ENCODE measurements around the gene ELN. TPM values are rescaled to one million over a fixed set of nuclear protein-coding genes. Genes with fewer than 3 reads are reported as not detected.

ELN gene
- total RNA-seq, 1 experiment from 2014 or later: 65.9 TPM

DNA sequence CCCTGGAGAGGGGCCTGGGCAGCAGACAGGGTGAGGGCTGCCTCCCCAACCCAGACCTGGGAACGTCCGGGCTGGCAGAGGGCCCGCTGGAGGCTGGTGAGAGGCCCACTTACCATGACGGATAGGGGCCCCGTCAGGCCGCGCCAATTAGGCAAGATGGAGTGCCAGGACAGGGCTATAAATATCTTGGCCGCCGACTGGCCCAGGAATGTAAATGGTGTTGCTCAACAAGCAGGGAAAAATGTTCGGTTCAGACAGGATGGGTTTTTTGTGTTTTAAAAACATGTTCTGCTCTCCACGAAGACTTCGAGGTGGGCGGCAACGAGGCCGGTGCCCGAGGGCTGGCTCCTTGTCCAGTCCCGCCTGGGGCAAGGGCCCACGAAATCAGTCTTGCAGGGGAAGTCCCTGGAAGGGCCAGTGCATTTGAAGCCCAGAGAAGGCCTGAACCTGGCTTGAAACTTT, 35.8 kb upstream of the ELN start:
- no peaks in the 10 kb centered on the region for H3K4me1 ChIP-seq (ENCODE audit: insufficient read depth, low read length, poor library complexity, severe bottlenecking)
- DNase-seq (ENCODE audit: low spot score): no peak
- no TSS peak for BruUV-seq (replicated peaks)
- POLR2A ChIA-PET (ENCODE audit: low non-redundant PET): no interaction called here
- H3K9me3 ChIP-seq (ENCODE audit: low read depth, low read length, poor library complexity, severe bottlenecking): no peaks in the 10 kb centered on the region
- no peak overlapping the region for H3K4me3 ChIP-seq (ENCODE audit: low read depth, low read length, poor library complexity, severe bottlenecking)
- CTCF ChIA-PET: no interaction called here
- no peaks in the 10 kb centered on the region for H3K36me3 ChIP-seq (ENCODE audit: insufficient read depth, low read length, poor library complexity, severe bottlenecking)
- H3K27ac ChIP-seq (ENCODE audit: low read depth, low read length, poor library complexity, severe bottlenecking): no peak overlapping the region
- intact Hi-C loops (cut with micrococcal nuclease; ENCODE audit: unreplicated experiment): no loop called here
- H3K27me3 ChIP-seq (replicated peaks; ENCODE audit: insufficient read depth, low read depth, low read length, poor library complexity): no peaks in the 10 kb centered on the region
- no peak for TF ChIP-seq EZH2 (IDR thresholded peaks at IDR 0.05; ENCODE audit: borderline replicate concordance, low read depth, low read length, poor library complexity, severe bottlenecking)
- TF ChIP-seq, protein P1, sequence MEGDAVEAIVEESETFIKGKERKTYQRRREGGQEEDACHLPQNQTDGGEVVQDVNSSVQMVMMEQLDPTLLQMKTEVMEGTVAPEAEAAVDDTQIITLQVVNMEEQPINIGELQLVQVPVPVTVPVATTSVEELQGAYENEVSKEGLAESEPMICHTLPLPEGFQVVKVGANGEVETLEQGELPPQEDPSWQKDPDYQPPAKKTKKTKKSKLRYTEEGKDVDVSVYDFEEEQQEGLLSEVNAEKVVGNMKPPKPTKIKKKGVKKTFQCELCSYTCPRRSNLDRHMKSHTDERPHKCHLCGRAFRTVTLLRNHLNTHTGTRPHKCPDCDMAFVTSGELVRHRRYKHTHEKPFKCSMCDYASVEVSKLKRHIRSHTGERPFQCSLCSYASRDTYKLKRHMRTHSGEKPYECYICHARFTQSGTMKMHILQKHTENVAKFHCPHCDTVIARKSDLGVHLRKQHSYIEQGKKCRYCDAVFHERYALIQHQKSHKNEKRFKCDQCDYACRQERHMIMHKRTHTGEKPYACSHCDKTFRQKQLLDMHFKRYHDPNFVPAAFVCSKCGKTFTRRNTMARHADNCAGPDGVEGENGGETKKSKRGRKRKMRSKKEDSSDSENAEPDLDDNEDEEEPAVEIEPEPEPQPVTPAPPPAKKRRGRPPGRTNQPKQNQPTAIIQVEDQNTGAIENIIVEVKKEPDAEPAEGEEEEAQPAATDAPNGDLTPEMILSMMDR (conservative IDR thresholded peaks at IDR 0.05; ENCODE audit: low read depth, low read length): no peak

DNA sequence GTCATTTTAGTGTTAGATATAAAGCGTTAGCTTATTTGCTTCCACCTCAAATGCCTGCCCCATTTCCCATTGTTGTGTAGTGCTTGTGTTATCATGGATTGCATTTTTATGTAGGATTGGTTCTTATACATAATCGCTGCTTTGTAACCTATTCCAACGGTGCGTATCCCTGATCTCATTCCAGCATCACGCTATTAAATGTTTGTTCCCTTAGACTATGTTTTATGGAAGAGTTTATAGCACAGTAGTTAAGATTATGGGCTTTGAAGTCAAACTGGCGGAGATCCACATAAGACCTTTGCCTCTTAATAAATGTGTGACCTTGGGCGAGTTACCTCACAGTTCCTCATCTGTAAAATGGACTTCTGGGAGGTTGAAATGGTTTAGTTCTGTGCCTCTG, 34.0 kb upstream of the ELN start:
- CTCF ChIA-PET: no interaction called here
- DNase-seq (ENCODE audit: low spot score): no peak
- POLR2A ChIA-PET (ENCODE audit: low non-redundant PET): no interaction called here
- Histone ChIP-seq H3K36me3 (ENCODE audit: insufficient read depth, low read length, poor library complexity, severe bottlenecking) (no peaks in the 10 kb centered on the region), H3K4me3 (ENCODE audit: low read depth, low read length, poor library complexity, severe bottlenecking) (no peak overlapping the region), H3K9me3 (ENCODE audit: low read depth, low read length, poor library complexity, severe bottlenecking) (no peaks in the 10 kb centered on the region), H3K4me1 (ENCODE audit: insufficient read depth, low read length, poor library complexity, severe bottlenecking) (no peaks in the 10 kb centered on the region), H3K27ac (ENCODE audit: low read depth, low read length, poor library complexity, severe bottlenecking) (no peak overlapping the region), H3K27me3 (replicated peaks; ENCODE audit: insufficient read depth, low read depth, low read length, poor library complexity) (no peaks in the 10 kb centered on the region)
- TF ChIP-seq, protein P1 (conservative IDR thresholded peaks at IDR 0.05; ENCODE audit: low read depth, low read length): no peak
- TF ChIP-seq EZH2 (IDR thresholded peaks at IDR 0.05; ENCODE audit: borderline replicate concordance, low read depth, low read length, poor library complexity, severe bottlenecking): no peak
- intact Hi-C loops (cut with micrococcal nuclease; ENCODE audit: unreplicated experiment): no loop called here
- BruUV-seq (replicated peaks): no TSS peak

DNA sequence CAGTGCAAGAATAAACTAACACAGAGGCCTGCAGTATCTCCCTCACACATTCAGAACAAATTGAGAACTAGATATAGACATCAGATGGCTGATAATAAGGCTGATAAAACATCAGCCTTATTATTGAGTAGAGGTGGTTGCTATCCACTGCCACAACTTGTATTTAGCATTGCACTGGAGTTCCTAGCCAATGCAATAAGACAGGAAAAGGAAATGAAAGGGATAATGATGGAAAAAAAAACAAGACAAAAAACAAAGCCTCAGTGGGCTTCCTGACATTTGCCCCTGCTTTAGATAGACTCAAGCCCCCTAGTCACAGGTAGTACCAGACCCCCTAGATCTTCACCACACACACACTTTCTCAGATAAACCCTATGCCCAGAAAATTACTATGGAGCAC, 33.2 kb upstream of the ELN start:
- H3K4me1 ChIP-seq (ENCODE audit: insufficient read depth, low read length, poor library complexity, severe bottlenecking): no peaks in the 10 kb centered on the region
- H3K9me3 ChIP-seq (ENCODE audit: low read depth, low read length, poor library complexity, severe bottlenecking): no peaks in the 10 kb centered on the region
- BruUV-seq (replicated peaks): no TSS peak
- CTCF ChIA-PET: no interaction called here
- no peaks in the 10 kb centered on the region for H3K27me3 ChIP-seq (replicated peaks; ENCODE audit: insufficient read depth, low read depth, low read length, poor library complexity)
- POLR2A ChIA-PET (ENCODE audit: low non-redundant PET): no interaction called here
- TF ChIP-seq, protein P1 (conservative IDR thresholded peaks at IDR 0.05; ENCODE audit: low read depth, low read length): no peak
- TF ChIP-seq EZH2 (IDR thresholded peaks at IDR 0.05; ENCODE audit: borderline replicate concordance, low read depth, low read length, poor library complexity, severe bottlenecking): no peak
- no peak overlapping the region for H3K27ac ChIP-seq (ENCODE audit: low read depth, low read length, poor library complexity, severe bottlenecking)
- H3K36me3 ChIP-seq (ENCODE audit: insufficient read depth, low read length, poor library complexity, severe bottlenecking): no peaks in the 10 kb centered on the region
- intact Hi-C loops (cut with micrococcal nuclease; ENCODE audit: unreplicated experiment): no loop called here
- no peak overlapping the region for H3K4me3 ChIP-seq (ENCODE audit: low read depth, low read length, poor library complexity, severe bottlenecking)
- no peak for DNase-seq (ENCODE audit: low spot score)
